Stimulated activated CD4-positive, alpha-beta T cell treated with anti-CD3 and anti-CD28 coated beads, Interleukin-15, amount 100 ng/mL, for 24 hours (primary cell): ENCODE measurements around the gene TMEM109.

ENCODE experiments used
- DNase-seq: peaks from one replicate; pipeline ENCODE4 v3.0.0-alpha.2; 2020

Gene TMEM109

GRCh38 chr11:60972182-60973030 lies 58.4 kb downstream of the TMEM109 start:
- peak; percentile 65 for DNase-seq
